HL-60 (cell line): ENCODE data around the gene NHEJ1.

Experiments used
- CTCF ChIP-seq: IDR thresholded peaks from one replicate; pipeline ENCODE4 v1.5.1; 2011; ENCODE audit warnings: low read length, control low read depth, inconsistent platforms; ENCODE audit not compliant: insufficient read depth
- POLR2AphosphoS5 ChIP-seq: IDR thresholded peaks from 2 replicates; pipeline ENCODE4 v1.6.1; 2012; ENCODE audit warnings: low read depth
- SPI1 ChIP-seq: IDR thresholded peaks from 2 replicates; pipeline ENCODE4 v1.6.1; 2012; ENCODE audit warnings: low read depth, mild to moderate bottlenecking, borderline replicate concordance
- TF ChIP-seq, protein P1 (sequence below): IDR thresholded peaks from 2 replicates; pipeline ENCODE4 v1.6.1; 2012; ENCODE audit warnings: low read depth; ENCODE audit not compliant: insufficient replicate concordance

- TF ChIP-seq CTCF (no peak), POLR2AphosphoS5 (no peak), SPI1 (no peak)
- TF ChIP-seq, protein P1, sequence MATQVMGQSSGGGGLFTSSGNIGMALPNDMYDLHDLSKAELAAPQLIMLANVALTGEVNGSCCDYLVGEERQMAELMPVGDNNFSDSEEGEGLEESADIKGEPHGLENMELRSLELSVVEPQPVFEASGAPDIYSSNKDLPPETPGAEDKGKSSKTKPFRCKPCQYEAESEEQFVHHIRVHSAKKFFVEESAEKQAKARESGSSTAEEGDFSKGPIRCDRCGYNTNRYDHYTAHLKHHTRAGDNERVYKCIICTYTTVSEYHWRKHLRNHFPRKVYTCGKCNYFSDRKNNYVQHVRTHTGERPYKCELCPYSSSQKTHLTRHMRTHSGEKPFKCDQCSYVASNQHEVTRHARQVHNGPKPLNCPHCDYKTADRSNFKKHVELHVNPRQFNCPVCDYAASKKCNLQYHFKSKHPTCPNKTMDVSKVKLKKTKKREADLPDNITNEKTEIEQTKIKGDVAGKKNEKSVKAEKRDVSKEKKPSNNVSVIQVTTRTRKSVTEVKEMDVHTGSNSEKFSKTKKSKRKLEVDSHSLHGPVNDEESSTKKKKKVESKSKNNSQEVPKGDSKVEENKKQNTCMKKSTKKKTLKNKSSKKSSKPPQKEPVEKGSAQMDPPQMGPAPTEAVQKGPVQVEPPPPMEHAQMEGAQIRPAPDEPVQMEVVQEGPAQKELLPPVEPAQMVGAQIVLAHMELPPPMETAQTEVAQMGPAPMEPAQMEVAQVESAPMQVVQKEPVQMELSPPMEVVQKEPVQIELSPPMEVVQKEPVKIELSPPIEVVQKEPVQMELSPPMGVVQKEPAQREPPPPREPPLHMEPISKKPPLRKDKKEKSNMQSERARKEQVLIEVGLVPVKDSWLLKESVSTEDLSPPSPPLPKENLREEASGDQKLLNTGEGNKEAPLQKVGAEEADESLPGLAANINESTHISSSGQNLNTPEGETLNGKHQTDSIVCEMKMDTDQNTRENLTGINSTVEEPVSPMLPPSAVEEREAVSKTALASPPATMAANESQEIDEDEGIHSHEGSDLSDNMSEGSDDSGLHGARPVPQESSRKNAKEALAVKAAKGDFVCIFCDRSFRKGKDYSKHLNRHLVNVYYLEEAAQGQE = no peak
Measured at GRCh38 chr2:219058541-219059374, 101.9 kb downstream of the NHEJ1 start.
